DOHH2 (cell line): Measurements from ENCODE around the gene HOXD8.

ENCODE experiments used
- EZH2phosphoT487 ChIP-seq: fragments of 200-600 bp; sonication (generic); IDR thresholded peaks from 2 replicates; pipeline ENCODE4 v1.6.1; 2017; ENCODE audit warnings: borderline replicate concordance, mild to moderate bottlenecking, antibody characterized with exemption, low read length, moderate library complexity, mixed read lengths
- TF ChIP-seq, protein P1 (sequence below): fragments of 200-600 bp; sonication (generic); IDR thresholded peaks from one replicate; pipeline ENCODE4 v1.5.1; 2014; ENCODE audit warnings: antibody characterized with exemption, mild to moderate bottlenecking, low read depth, low read length; ENCODE audit not compliant: poor library complexity, severe bottlenecking

DNA sequence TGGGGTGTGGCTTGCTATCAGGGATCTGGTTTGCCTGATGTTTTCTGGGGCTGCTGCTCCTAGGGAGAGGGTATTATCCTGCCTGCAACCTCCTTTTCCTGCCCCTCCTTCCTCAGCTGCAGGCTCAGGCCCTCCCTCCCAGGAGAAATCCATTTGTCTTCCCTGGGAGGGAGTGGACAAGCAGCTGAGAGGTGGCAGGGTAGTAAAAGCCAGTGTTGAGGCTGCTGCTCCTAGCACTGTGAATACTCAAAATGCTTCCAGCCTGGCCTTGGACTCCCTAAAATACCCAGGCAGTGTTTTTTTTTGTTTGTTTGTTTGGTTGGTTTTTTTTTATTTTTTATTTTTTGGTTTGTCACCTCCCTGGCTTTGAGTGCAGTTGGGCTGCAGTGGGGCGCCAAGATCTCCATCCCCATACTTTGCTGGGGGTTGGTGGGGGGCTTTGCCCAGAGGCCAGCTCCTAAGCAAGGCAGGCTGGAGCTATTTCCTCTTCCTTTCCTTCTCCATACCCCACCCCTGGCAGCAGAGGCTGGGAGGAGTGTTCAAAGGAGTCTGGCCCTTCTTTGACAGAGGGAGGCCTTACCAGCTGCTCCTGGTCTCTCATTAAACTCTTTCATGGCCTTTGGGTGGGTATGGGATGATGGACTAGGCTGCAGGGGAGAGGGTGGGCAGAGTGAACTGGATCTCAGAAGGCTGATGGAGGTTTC, 41.2 kb downstream of the HOXD8 start:
- TF ChIP-seq, protein P1, sequence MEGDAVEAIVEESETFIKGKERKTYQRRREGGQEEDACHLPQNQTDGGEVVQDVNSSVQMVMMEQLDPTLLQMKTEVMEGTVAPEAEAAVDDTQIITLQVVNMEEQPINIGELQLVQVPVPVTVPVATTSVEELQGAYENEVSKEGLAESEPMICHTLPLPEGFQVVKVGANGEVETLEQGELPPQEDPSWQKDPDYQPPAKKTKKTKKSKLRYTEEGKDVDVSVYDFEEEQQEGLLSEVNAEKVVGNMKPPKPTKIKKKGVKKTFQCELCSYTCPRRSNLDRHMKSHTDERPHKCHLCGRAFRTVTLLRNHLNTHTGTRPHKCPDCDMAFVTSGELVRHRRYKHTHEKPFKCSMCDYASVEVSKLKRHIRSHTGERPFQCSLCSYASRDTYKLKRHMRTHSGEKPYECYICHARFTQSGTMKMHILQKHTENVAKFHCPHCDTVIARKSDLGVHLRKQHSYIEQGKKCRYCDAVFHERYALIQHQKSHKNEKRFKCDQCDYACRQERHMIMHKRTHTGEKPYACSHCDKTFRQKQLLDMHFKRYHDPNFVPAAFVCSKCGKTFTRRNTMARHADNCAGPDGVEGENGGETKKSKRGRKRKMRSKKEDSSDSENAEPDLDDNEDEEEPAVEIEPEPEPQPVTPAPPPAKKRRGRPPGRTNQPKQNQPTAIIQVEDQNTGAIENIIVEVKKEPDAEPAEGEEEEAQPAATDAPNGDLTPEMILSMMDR: no peak
- TF ChIP-seq EZH2phosphoT487: no peak
